Esophagus muscularis mucosa (tissue), 4 donors: ENCODE data around the gene KNL1. TPM values are rescaled to one million over a fixed set of nuclear protein-coding genes. Genes with fewer than 3 reads are reported as not detected.

Experiments
- DNase-seq: peaks from one replicate; pipeline ENCODE4 v3.0.0-alpha.2; 2017; ENCODE audit errors: extremely low spot score
- H3K27ac ChIP-seq, 4 donors: fragments of 200-600 bp; sonication (generic); replicated peaks in 1 of 4; 1 replicate in 3 of 4; 2 replicates in 1 of 4; pipeline ENCODE4 v1.5.1; 2016 to 2019; ENCODE audit warnings: mild to moderate bottlenecking in 1 of 4
- H3K27me3 ChIP-seq, 4 donors: fragments of 200-600 bp; sonication (generic); one replicate each; pipeline versions ENCODE4 v1.5.1 to v1.6.0; 2016 to 2019
- H3K36me3 ChIP-seq, 4 donors: fragments of 200-600 bp; sonication (generic); one replicate each; pipeline ENCODE4 v1.5.1; 2016 to 2019
- H3K4me1 ChIP-seq, 4 donors: fragments of 200-600 bp; sonication (generic); one replicate each; pipeline ENCODE4 v1.5.1; 2016 to 2019
- H3K4me3 ChIP-seq, 4 donors: fragments of 200-600 bp; sonication (generic); 1 replicate in 2 of 4; 2 replicates in 2 of 4; pipeline ENCODE4 v1.5.1; 2016 to 2019; ENCODE audit warnings: mild to moderate bottlenecking in 4 of 4, moderate library complexity in 1 of 4
- H3K9me3 ChIP-seq, 4 donors: fragments of 200-600 bp; sonication (generic); 1 replicate in 3 of 4; 2 replicates in 1 of 4; pipeline ENCODE4 v1.5.1; 2016 to 2019
- EP300 ChIP-seq: sonication (generic); formaldehyde crosslinking; IDR thresholded peaks from one replicate; pipeline ENCODE4 v1.6.1; 2017; ENCODE audit warnings: antibody characterized with exemption
- POLR2A ChIP-seq: fragments of 450-650 bp; IDR thresholded peaks from one replicate; pipeline ENCODE4 v1.6.1; 2017; ENCODE audit warnings: antibody characterized with exemption, moderate library complexity, mild to moderate bottlenecking, low read depth
- POLR2AphosphoS5 ChIP-seq, 2 donors: sonication (generic); formaldehyde crosslinking; IDR thresholded peaks; one replicate each; pipeline ENCODE4 v1.6.1; 2017; ENCODE audit warnings: antibody characterized with exemption in 2 of 2
- WGBS: methylation state at CpG from one replicate; pipeline ENCODE4 v1.1.5; 2018; 5-methylcytosine and 5-hydroxymethylcytosine counted together
- intact Hi-C: fragments of 100-400 bp; cut with DNase I; formaldehyde crosslinking; loops from one replicate; pipeline ENCODE4 v1.15.1; 2023
- total RNA-seq, 4 donors: library from RNA; depleted of rRNA; stranded (reverse); fragments of >200 nt; gene quantifications; one replicate each; pipeline versions ENCODE4 v1.1.0 to v1.2.1, GENCODE V29; 2016
- TF ChIP-seq, protein P1 (sequence below), 3 experiments: fragments of 200-600 bp in 2 of 3; fragments of 450-650 bp in 1 of 3; sonication (generic) in 2 of 3; IDR thresholded peaks; one replicate each; pipeline ENCODE4 v1.5.1; 2017 to 2019; ENCODE audit warnings: antibody characterized with exemption in 3 of 3, mild to moderate bottlenecking in 2 of 3, moderate library complexity in 1 of 3

The KNL1 gene
- total RNA-seq, 4 donors from 2014 or later, result 0.06 to 0.63 (median 0.17) TPM; not detected in 1

- Histone ChIP-seq H3K9me3 (no peaks in the 10 kb centered on the region), H3K4me3 (no peak overlapping the region), H3K36me3 (peaks cover 0 to 7% (median 0%) of the 10 kb centered on the region in 4 donors), H3K27me3 (no peaks in the 10 kb centered on the region), H3K4me1 (peaks cover 0 to under 1% (median under 1%) of the 10 kb centered on the region in 4 donors), H3K27ac (no peak overlapping the region)
- TF ChIP-seq POLR2A (no peak), POLR2AphosphoS5 (IDR thresholded peaks at IDR 0.05) (no peak), EP300 (no peak)
- TF ChIP-seq, protein P1, sequence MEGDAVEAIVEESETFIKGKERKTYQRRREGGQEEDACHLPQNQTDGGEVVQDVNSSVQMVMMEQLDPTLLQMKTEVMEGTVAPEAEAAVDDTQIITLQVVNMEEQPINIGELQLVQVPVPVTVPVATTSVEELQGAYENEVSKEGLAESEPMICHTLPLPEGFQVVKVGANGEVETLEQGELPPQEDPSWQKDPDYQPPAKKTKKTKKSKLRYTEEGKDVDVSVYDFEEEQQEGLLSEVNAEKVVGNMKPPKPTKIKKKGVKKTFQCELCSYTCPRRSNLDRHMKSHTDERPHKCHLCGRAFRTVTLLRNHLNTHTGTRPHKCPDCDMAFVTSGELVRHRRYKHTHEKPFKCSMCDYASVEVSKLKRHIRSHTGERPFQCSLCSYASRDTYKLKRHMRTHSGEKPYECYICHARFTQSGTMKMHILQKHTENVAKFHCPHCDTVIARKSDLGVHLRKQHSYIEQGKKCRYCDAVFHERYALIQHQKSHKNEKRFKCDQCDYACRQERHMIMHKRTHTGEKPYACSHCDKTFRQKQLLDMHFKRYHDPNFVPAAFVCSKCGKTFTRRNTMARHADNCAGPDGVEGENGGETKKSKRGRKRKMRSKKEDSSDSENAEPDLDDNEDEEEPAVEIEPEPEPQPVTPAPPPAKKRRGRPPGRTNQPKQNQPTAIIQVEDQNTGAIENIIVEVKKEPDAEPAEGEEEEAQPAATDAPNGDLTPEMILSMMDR (IDR thresholded peaks at IDR 0.05), result no peak
- intact Hi-C loops, result no loop called here
- no peak for DNase-seq
Measured at GRCh38 chr15:40684381-40684780, 90.3 kb downstream of the KNL1 start.

- H3K9me3 ChIP-seq, result no peaks in the 10 kb centered on the region
- no peak overlapping the region for H3K27ac ChIP-seq
- H3K27me3 ChIP-seq, result no peaks in the 10 kb centered on the region
- intact Hi-C loops, result no loop called here
- TF ChIP-seq POLR2A (no peak), EP300 (no peak), POLR2AphosphoS5 (IDR thresholded peaks at IDR 0.05) (no peak)
- TF ChIP-seq, protein P1 (IDR thresholded peaks at IDR 0.05), result no peak
- H3K36me3 ChIP-seq, result peaks cover 0 to 11% (median 0%) of the 10 kb centered on the region in 4 donors
- WGBS, result 89% methylated on average over 2 of the region's 2 CpGs
- H3K4me3 ChIP-seq, result no peak overlapping the region
- no peaks in the 10 kb centered on the region for H3K4me1 ChIP-seq
- no peak for DNase-seq
Measured at GRCh38 chr15:40685376-40685775, 91.3 kb downstream of the KNL1 start.

GRCh38 chr15:40688932-40689799 lies 95.1 kb downstream of the KNL1 start:
- intact Hi-C loops, result no loop called here

GRCh38 chr15:40691737-40692136 lies 97.7 kb downstream of the KNL1 start:
- no peaks in the 10 kb centered on the region for H3K27me3 ChIP-seq
- whole genome bisulfite sequencing, result 98% methylated on average over 4 of the region's 4 CpGs
- no peaks in the 10 kb centered on the region for H3K9me3 ChIP-seq
- peaks cover 4 to 28% (median 12%) of the 10 kb centered on the region in 4 donors for H3K36me3 ChIP-seq
- H3K4me3 ChIP-seq, result no peak overlapping the region
- no peak for DNase-seq
- intact Hi-C loops, result loop anchor here (5.0 kb wide), 2 partner anchors 66 to 99 kb away; partner anchors contain the start of genes KNL1 and RMDN3
- H3K4me1 ChIP-seq, result peaks cover 18 to 23% (median 22%) of the 10 kb centered on the region in 4 donors
- H3K27ac ChIP-seq, result no peak overlapping the region
- TF ChIP-seq, protein P1 (IDR thresholded peaks at IDR 0.05), result no peak
- TF ChIP-seq POLR2AphosphoS5 (IDR thresholded peaks at IDR 0.05) (no peak), POLR2A (no peak), EP300 (no peak)

More at GRCh38 chr15:40688932-40689799, 95.1 kb downstream of the KNL1 start:
- no peak for TF ChIP-seq EP300
- no peak for TF ChIP-seq POLR2A
- TF ChIP-seq, protein P1 (IDR thresholded peaks at IDR 0.05), result no peak
- no peak for TF ChIP-seq POLR2AphosphoS5 (IDR thresholded peaks at IDR 0.05)
- peaks cover 4 to 28% (median 12%) of the 10 kb centered on the region in 4 donors for H3K36me3 ChIP-seq
- H3K27me3 ChIP-seq, result no peaks in the 10 kb centered on the region
- no peak overlapping the region for H3K4me3 ChIP-seq
- H3K4me1 ChIP-seq, result peaks cover 10 to 11% (median 10%) of the 10 kb centered on the region in 4 donors
- H3K27ac ChIP-seq, result no peak overlapping the region
- H3K9me3 ChIP-seq, result no peaks in the 10 kb centered on the region
- WGBS, result 85% methylated on average over 9 of the region's 9 CpGs
- DNase-seq, result no peak
